BLaER1 treated with 17β-estradiol and CSF1 and Interleukin-3, amounts not matched to agents 10 nM and 100 nM (cell line): ENCODE measurements around the gene NDUFA11.

Source experiments
- H3K27ac ChIP-seq, 11 experiments: shearing (Covaris generic); formaldehyde crosslinking; 2 replicates each; pipeline ENCODE4 v1.8.1; 2022
- H3K27me3 ChIP-seq, 11 experiments: shearing (Covaris generic); formaldehyde crosslinking; 2 replicates each; pipeline ENCODE4 v1.8.1; 2022
- H3K36me3 ChIP-seq, 11 experiments: shearing (Covaris generic); formaldehyde crosslinking; 2 replicates each; pipeline ENCODE4 v1.8.1; 2022
- H3K4me1 ChIP-seq, 10 experiments: shearing (Covaris generic); formaldehyde crosslinking; 2 replicates each; pipeline ENCODE4 v1.8.1; 2022
- H3K4me2 ChIP-seq, 11 experiments: shearing (Covaris generic); formaldehyde crosslinking; 2 replicates each; pipeline ENCODE4 v1.8.1; 2022
- H3K4me3 ChIP-seq, 10 experiments: shearing (Covaris generic); formaldehyde crosslinking; 2 replicates each; pipeline ENCODE4 v1.8.1; 2022
- H3K9ac ChIP-seq, 11 experiments: shearing (Covaris generic); formaldehyde crosslinking; 2 replicates each; pipeline ENCODE4 v1.8.1; 2022
- H3K9me3 ChIP-seq, 11 experiments: shearing (Covaris generic); formaldehyde crosslinking; replicated peaks in 1 of 11; 2 replicates each; pipeline ENCODE4 v1.8.1; 2022
- H4K20me1 ChIP-seq, 11 experiments: shearing (Covaris generic); formaldehyde crosslinking; 2 replicates each; pipeline ENCODE4 v1.8.1; 2022
- Cebpa-rat ChIP-seq, 11 experiments: shearing (Covaris generic); IDR thresholded peaks; 2 replicates each; pipeline ENCODE4 v1.8.1; 2022

Gene NDUFA11

DNA sequence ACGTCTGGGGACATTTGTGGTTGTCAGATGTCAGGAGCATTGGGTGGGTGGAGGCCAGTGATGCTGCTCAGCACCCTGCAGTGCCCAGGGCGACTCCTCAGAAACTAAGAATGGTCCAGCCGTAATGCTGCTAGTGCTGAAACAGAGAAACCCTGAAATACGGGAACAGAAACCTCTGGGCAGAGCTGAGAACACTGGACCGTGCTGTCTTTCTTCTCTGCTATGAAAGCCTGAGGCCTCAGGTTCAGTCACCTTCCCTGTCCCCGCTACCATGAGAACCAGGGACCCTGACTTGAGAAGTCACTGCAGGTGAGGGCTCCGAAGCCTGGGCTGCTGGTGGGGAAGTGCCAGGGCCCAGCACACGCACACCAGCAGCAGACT is 23.8 kb upstream of the NDUFA11 start:
- Histone ChIP-seq H3K27ac (peak overlapping the region in 1 of 11 experiments; percentile 7; a peak in 2 of 22 replicates), H3K9ac (peak overlapping the region in 4 of 11 experiments; percentile 26 to 35 (median 30); a peak in 4 of 22 replicates), H3K4me3 (no peak overlapping the region), H3K4me2 (peak overlapping the region in 2 of 11 experiments; percentile 5 to 6; a peak in 1 of 22 replicates), H4K20me1 (peaks cover 0 to 79% (median 23%) of the 10 kb centered on the region in 11 experiments; a peak in 18 of 22 replicates), H3K27me3 (no peaks in the 10 kb centered on the region), H3K4me1 (peaks cover 0 to 12% (median 9%) of the 10 kb centered on the region in 10 experiments; a peak in 7 of 20 replicates), H3K36me3 (peaks cover 99 to 100% (median 100%) of the 10 kb centered on the region in 11 experiments), H3K9me3 (no peaks in the 10 kb centered on the region)
- no peak for TF ChIP-seq Cebpa-rat (IDR thresholded peaks at IDR 0.05)

DNA sequence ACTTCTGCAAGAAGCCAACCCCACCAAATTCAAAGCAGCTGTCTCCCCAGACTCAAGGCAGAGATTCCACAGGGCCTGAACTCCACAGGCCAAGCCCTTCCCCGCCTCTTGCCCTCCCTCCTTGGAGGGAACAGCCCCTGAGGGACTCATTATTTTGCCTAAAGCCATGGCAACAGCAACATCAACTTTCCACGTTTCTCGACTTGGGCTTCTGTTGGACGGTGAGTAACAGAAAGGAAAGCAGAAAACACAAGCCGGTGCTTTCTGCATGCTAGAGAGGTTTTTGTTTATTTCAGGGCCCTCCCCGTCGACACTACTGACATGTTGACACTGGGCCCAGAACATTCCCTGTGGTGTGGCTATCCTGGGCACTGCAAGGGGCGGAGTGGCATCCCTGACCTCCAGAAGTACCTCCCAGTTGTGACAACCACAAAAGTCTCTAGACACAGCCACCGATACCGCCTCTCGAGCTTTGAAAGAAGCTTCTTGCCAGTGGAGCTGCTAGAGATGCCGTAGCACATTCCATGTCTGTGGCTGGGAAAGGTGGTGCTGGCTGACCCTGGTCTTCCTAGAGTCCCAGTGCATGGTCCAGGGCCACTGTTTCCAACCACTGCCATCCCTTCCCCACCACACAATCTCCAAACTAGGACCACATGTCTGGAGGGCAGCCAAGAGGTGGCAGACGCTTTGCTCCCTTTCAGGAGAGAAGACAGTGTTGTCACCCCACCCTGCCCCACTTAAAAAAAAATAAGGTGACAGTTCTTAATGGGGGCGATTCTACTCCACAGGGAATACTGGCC is 23.3 kb upstream of the NDUFA11 start:
- no peak for TF ChIP-seq Cebpa-rat (IDR thresholded peaks at IDR 0.05)
- no peak overlapping the region for H3K4me3 ChIP-seq
- peaks cover 0 to 12% (median 9%) of the 10 kb centered on the region in 10 experiments; a peak in 7 of 20 replicates for H3K4me1 ChIP-seq
- no peaks in the 10 kb centered on the region for H3K27me3 ChIP-seq
- no peak overlapping the region for H3K27ac ChIP-seq
- H3K4me2 ChIP-seq: peak overlapping the region in 2 of 11 experiments; percentile 5 to 6; a peak in 1 of 22 replicates
- H4K20me1 ChIP-seq: peaks cover 0 to 79% (median 24%) of the 10 kb centered on the region in 11 experiments; a peak in 19 of 22 replicates
- H3K36me3 ChIP-seq: peaks cover 99 to 100% (median 100%) of the 10 kb centered on the region in 11 experiments
- no peaks in the 10 kb centered on the region for H3K9me3 ChIP-seq
- peak overlapping the region in 4 of 11 experiments; percentile 8 to 35 (median 29); a peak in 3 of 22 replicates for H3K9ac ChIP-seq

DNA sequence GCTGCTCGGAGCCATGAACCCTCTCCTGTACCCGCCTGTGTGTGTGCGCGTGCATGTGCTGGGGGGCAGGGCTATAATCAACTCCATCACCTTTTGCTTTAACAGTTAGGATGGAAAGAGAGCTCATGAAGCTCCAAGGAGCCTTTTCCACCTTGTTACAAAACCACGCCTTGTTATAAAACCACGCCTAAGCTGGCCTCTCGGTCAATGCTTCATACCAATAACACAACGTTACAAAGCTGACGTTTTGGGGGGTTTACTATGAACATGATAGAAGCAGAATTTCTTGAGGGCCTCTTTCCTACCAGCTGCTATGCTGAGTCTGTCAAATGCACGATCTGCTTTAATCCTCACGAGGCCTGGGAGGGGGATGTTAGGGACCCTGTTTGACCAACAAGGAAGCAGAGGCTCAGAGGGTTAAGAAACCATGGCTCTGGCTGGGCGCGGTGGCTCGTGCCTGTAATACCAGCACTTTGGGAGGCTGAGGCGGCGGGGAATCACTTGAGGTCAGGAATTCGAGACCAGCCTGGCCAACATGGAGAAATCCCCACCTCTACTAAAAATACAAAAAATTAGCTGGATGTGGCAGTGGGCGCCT is 22.3 kb upstream of the NDUFA11 start:
- Histone ChIP-seq H4K20me1 (peaks cover 0 to 78% (median 24%) of the 10 kb centered on the region in 11 experiments; a peak in 18 of 22 replicates), H3K9ac (no peak overlapping the region), H3K27me3 (no peaks in the 10 kb centered on the region), H3K4me3 (no peak overlapping the region), H3K4me2 (no peak overlapping the region), H3K27ac (no peak overlapping the region), H3K9me3 (no peaks in the 10 kb centered on the region), H3K36me3 (peaks cover 99 to 100% (median 100%) of the 10 kb centered on the region in 11 experiments), H3K4me1 (peaks cover 0 to 12% (median 9%) of the 10 kb centered on the region in 10 experiments; a peak in 7 of 20 replicates)
- TF ChIP-seq Cebpa-rat (IDR thresholded peaks at IDR 0.05): no peak

DNA sequence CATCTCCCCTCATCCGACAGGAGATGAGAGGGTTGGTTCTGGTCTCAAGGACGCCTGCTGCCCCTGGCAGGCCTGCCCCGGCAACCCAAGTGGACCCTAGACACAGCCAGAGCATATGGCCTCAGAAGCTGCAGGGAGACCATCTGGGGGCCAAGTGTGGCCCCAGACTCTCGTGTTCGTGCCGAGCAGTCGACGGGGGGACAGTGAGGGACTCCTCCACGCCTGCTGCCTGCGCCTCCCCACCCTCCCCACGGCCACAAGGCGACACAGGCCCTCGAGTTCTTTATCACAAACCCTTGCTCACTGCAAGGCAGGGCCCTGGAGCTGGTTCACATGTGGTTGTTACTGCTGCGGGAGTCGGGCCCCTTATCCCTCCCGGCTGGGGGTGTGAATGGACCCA is 19.8 kb upstream of the NDUFA11 start:
- Histone ChIP-seq H3K27ac (no peak overlapping the region), H3K36me3 (peaks cover 99 to 100% (median 100%) of the 10 kb centered on the region in 11 experiments), H3K4me2 (no peak overlapping the region), H3K9me3 (no peaks in the 10 kb centered on the region), H3K9ac (no peak overlapping the region), H4K20me1 (peaks cover 0 to 93% (median 24%) of the 10 kb centered on the region in 11 experiments; a peak in 18 of 22 replicates), H3K4me3 (no peak overlapping the region), H3K27me3 (no peaks in the 10 kb centered on the region), H3K4me1 (peaks cover 0 to 12% (median 9%) of the 10 kb centered on the region in 10 experiments; a peak in 7 of 20 replicates)
- no peak for TF ChIP-seq Cebpa-rat (IDR thresholded peaks at IDR 0.05)

DNA sequence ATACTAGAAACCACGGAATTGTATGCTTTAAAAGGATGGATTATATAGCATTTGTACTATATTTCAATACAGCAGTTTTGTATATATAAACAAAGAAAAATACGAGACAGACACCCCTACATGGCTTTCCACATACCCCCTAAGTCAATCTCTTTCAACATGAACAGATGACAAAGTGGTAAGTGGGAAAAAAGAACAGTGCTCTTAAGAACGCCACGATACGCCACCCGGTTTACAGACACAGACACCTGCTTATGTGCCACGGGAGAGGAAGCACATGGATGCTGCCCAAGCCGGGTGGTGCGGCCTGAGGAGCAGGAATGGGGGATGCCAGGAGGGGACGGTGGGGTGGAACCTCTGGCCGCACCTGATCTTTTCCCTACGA is 18.6 kb upstream of the NDUFA11 start:
- H3K27ac ChIP-seq: no peak overlapping the region
- no peak overlapping the region for H3K9ac ChIP-seq
- no peak overlapping the region for H3K4me2 ChIP-seq
- H3K9me3 ChIP-seq: no peaks in the 10 kb centered on the region
- H3K36me3 ChIP-seq: peaks cover 97 to 99% (median 98%) of the 10 kb centered on the region in 11 experiments
- H3K27me3 ChIP-seq: no peaks in the 10 kb centered on the region
- peaks cover 0 to 6% (median 2%) of the 10 kb centered on the region in 10 experiments; a peak in 6 of 20 replicates for H3K4me1 ChIP-seq
- H3K4me3 ChIP-seq: no peak overlapping the region
- H4K20me1 ChIP-seq: peaks cover 0 to 88% (median 22%) of the 10 kb centered on the region in 11 experiments; a peak in 17 of 22 replicates
- no peak for TF ChIP-seq Cebpa-rat (IDR thresholded peaks at IDR 0.05)

GRCh38 chr19:5921516-5922160 is 18.0 kb upstream of the NDUFA11 start:
- no peak for TF ChIP-seq Cebpa-rat (IDR thresholded peaks at IDR 0.05)
- H3K36me3 ChIP-seq: peaks cover 97 to 99% (median 98%) of the 10 kb centered on the region in 11 experiments
- H3K27ac ChIP-seq: no peak overlapping the region
- H3K4me2 ChIP-seq: no peak overlapping the region
- H3K27me3 ChIP-seq: no peaks in the 10 kb centered on the region
- H3K9ac ChIP-seq: no peak overlapping the region
- peaks cover 0 to 88% (median 18%) of the 10 kb centered on the region in 11 experiments; a peak in 16 of 22 replicates for H4K20me1 ChIP-seq
- H3K4me1 ChIP-seq: peaks cover 0 to 3% (median under 1%) of the 10 kb centered on the region in 10 experiments; a peak in 6 of 20 replicates
- no peaks in the 10 kb centered on the region for H3K9me3 ChIP-seq
- no peak overlapping the region for H3K4me3 ChIP-seq

GRCh38 chr19:5918463-5919079 is 15.0 kb upstream of the NDUFA11 start:
- Histone ChIP-seq H3K36me3 (peaks cover 87 to 98% (median 95%) of the 10 kb centered on the region in 11 experiments), H3K4me2 (no peak overlapping the region), H3K27me3 (no peaks in the 10 kb centered on the region), H3K9ac (no peak overlapping the region), H3K27ac (no peak overlapping the region), H4K20me1 (peaks cover 0 to 84% (median 12%) of the 10 kb centered on the region in 11 experiments; a peak in 13 of 22 replicates), H3K4me1 (peaks cover 0 to 9% (median 3%) of the 10 kb centered on the region in 10 experiments; a peak in 7 of 20 replicates), H3K9me3 (no peaks in the 10 kb centered on the region), H3K4me3 (no peak overlapping the region)
- TF ChIP-seq Cebpa-rat (IDR thresholded peaks at IDR 0.05): no peak

DNA sequence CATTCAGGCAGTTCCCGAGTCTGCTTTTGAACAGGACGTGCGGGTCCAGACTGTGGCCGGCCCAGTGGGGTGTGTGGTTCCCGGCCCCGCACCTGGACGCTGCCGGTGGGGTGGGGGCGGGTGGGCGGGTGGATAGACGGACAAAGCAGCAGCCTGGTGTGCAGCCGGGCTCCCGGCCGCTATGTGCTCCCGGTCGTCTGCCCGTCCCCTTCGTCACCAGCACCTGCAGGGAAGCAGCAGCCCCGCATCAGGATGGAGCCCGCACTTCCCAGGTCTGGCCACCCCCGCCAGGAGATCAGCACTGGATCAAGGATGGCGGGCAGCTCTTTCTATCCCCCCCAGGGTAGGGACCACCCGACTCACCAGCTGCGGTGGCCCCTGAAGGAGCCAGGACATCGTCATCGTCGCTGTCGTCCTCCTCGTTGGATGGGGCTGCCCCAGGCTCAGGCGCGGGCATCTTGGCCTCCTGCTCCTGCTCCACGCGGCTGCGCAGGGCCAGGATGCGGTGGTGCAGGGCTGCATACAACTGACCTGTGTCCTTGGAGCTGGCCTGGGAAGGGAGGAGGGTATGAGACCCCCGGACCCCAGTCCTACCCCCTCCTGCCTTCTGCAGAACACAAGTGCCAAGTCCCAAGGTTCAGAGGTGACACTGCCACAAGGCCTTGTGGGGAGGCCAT is 14.0 kb upstream of the NDUFA11 start:
- Histone ChIP-seq H3K4me1 (peaks cover 0 to 9% (median 3%) of the 10 kb centered on the region in 10 experiments; a peak in 7 of 20 replicates), H3K27ac (no peak overlapping the region), H3K36me3 (peaks cover 79 to 95% (median 89%) of the 10 kb centered on the region in 11 experiments), H3K9ac (peak overlapping the region in 1 of 11 experiments; percentile 27; a peak in 1 of 22 replicates), H3K4me2 (no peak overlapping the region), H3K4me3 (no peak overlapping the region), H3K27me3 (no peaks in the 10 kb centered on the region), H3K9me3 (no peaks in the 10 kb centered on the region), H4K20me1 (peaks cover 0 to 80% (median 11%) of the 10 kb centered on the region in 11 experiments; a peak in 13 of 22 replicates)
- TF ChIP-seq Cebpa-rat (IDR thresholded peaks at IDR 0.05): no peak
